K562 (cell line): ENCODE measurements around the gene LRPAP1. TPM values are rescaled to one million over a fixed set of nuclear protein-coding genes. Genes with fewer than 3 reads are reported as not detected.

Source experiments
- BRCA1 ChIP-seq, 2 experiments: fragments of 450-650 bp in 1 of 2; sonication (generic) in 1 of 2; formaldehyde crosslinking in 1 of 2; IDR thresholded peaks; 2 replicates each; pipeline versions ENCODE4 v1.5.0 to v1.6.1; 2017 to 2020; ENCODE audit warnings: mild to moderate bottlenecking in 1 of 2, missing genetic modification reagents in 1 of 2
- HDAC1 ChIP-seq, 2 experiments: fragments of 450-650 bp; IDR thresholded peaks; 2 replicates each; pipeline ENCODE4 v1.6.1; 2016 to 2017; ENCODE audit warnings: inconsistent platforms in 1 of 2, mild to moderate bottlenecking in 1 of 2, moderate library complexity in 1 of 2
- MCM5 ChIP-seq: fragments of 450-650 bp; IDR thresholded peaks from 2 replicates; pipeline ENCODE4 v1.6.1; 2016; ENCODE audit warnings: low read depth
- SIX5 ChIP-seq, 2 experiments: IDR thresholded peaks; 2 replicates each; pipeline ENCODE4 v1.6.1; 2011; ENCODE audit warnings: low read length in 2 of 2, borderline replicate concordance in 1 of 2, low read depth in 1 of 2, mild to moderate bottlenecking in 1 of 2, moderate library complexity in 1 of 2; ENCODE audit not compliant: insufficient read depth in 1 of 2
- SMAD1 ChIP-seq: fragments of 150-350 bp; IDR thresholded peaks from 2 replicates; pipeline ENCODE4 v1.6.1; 2014; ENCODE audit warnings: low read length, low read depth; ENCODE audit not compliant: partially characterized antibody
- SPI1 ChIP-seq: IDR thresholded peaks from 2 replicates; pipeline ENCODE4 v1.6.1; 2011; ENCODE audit warnings: low read depth, low read length, control low read depth, borderline replicate concordance
- YBX1 ChIP-seq: fragments of 450-650 bp; IDR thresholded peaks from 2 replicates; pipeline ENCODE4 v1.7.1; 2016; ENCODE audit warnings: mild to moderate bottlenecking
- ZNF224 ChIP-seq: sonication (generic); formaldehyde crosslinking; IDR thresholded peaks from 2 replicates; pipeline ENCODE4 v1.8.0; 2022; ENCODE audit warnings: mild to moderate bottlenecking, missing genetic modification reagents
- ZNF239 ChIP-seq: fragments of 250-450 bp; sonication (Bioruptor Pico); IDR thresholded peaks from 2 replicates; pipeline ENCODE4 v1.4.0; 2020; ENCODE audit warnings: mild to moderate bottlenecking
- ZNF785 ChIP-seq: fragments of 250-450 bp; sonication (Bioruptor Pico); IDR thresholded peaks from 2 replicates; pipeline ENCODE4 v1.4.0; 2020; ENCODE audit warnings: mild to moderate bottlenecking
- polyA plus RNA-seq, 8 experiments: library from polyadenylated mRNA; depleted of rRNA in 4 of 8; stranded (reverse) in 5 of 8; unstranded in 3 of 8; fragments of >200 nt; fragmentation: Nextera tagmentation in 2 of 8; fragmentation: Illumina TruSeq in 1 of 8; extraction: Ambion mirVana in 2 of 8; extraction: Trizol in 1 of 8; gene quantifications; 2 replicates each; pipeline versions ENCODE4 v1.2.1 to v1.2.3, GENCODE V29; 2011 to 2014; ENCODE audit warnings: inconsistent platforms in 1 of 8, missing spikeins in 1 of 8
- total RNA-seq, 7 experiments: library from RNA; depleted of rRNA in 6 of 7; stranded (reverse); fragments of >200 nt in 6 of 7; fragmentation: Illumina TruSeq in 2 of 7; extraction: Trizol in 2 of 7; gene quantifications; 2 replicates each; pipeline versions ENCODE4 v1.2.1 to v1.2.3, GENCODE V29; 2011 to 2021; ENCODE audit warnings: low replicate concordance in 1 of 7
- TF ChIP-seq, protein P1 (sequence below): fragments of 250-450 bp; sonication (Bioruptor Pico); IDR thresholded peaks from 2 replicates; pipeline ENCODE4 v1.4.0; 2020; ENCODE audit warnings: mild to moderate bottlenecking, moderate library complexity
- TF ChIP-seq, protein P2 (sequence below): sonication (generic); formaldehyde crosslinking; IDR thresholded peaks from 2 replicates; pipeline ENCODE4 v1.8.0; 2022; ENCODE audit warnings: mild to moderate bottlenecking, missing genetic modification reagents
- TF ChIP-seq, protein P3 (sequence below): fragments of 250-450 bp; sonication (Bioruptor Pico); IDR thresholded peaks from 2 replicates; pipeline ENCODE4 v1.8.0; 2021; ENCODE audit warnings: mild to moderate bottlenecking, moderate library complexity
- TF ChIP-seq, protein P4 (sequence below): fragments of 450-650 bp; IDR thresholded peaks from 2 replicates; pipeline ENCODE4 v1.6.1; 2016
- TF ChIP-seq, protein P5 (sequence below): sonication (generic); formaldehyde crosslinking; IDR thresholded peaks from 2 replicates; pipeline ENCODE4 v1.8.1; 2023; ENCODE audit warnings: mild to moderate bottlenecking, missing genetic modification reagents, moderate library complexity
- TF ChIP-seq, protein P6 (sequence below): fragments of 250-450 bp; sonication (Bioruptor Pico); IDR thresholded peaks from 2 replicates; pipeline ENCODE4 v1.9.0; 2021; ENCODE audit warnings: mild to moderate bottlenecking

The LRPAP1 gene
- total and polyA plus RNA-seq, 9 of the 15 experiments (the other 6 are each of a cell fraction or from before 2014, with no cell fraction given) = 1.1 to 75.5 (median 41.8) TPM

DNA sequence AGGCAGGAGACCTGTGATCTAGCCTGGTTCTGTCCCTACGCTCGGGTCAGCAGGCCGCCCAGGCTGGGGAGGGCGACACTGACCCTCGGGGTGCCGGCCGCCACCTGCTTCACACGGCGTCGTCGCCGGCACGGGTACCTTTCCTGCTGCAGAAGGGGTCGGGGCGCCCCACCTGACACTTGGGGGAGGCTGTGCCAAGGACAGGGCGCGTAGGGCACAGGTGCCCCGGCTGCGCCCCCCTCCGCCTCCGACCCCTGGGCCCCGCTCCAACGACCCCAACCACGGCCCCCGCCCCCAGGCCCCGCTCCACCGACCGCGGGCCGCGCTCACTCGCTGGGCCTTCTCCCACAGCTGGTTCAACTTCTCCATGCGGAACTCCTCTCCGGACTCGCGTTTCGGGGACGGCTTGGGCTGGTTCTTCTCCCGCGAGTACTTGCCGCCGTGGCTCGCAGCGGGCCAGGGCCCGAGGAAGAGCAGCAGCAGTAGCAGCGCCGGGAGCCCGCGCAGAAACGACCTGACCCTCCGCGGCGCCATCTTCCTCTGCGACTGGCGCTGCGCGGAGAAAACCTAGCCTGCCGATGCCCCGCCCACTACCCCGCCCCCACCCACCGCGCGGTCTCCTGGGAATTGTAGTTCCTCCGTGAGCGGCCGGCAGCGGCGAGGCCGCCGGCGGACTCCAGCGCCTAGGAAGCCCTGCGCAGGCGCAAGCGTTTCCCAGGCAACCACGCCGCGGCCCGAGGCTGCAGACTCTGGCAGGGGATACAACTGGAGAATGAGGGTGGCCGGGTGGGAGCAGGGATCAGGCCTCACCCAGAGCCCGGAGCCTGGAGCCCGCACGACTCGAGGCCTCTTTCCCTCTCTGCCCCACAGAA lies at the start of gene LRPAP1 (continued):
- TF ChIP-seq SIX5 (IDR thresholded peaks at IDR 0.05; ENCODE audit: borderline replicate concordance in 1 of 2, insufficient read depth in 1 of 2, low read depth in 1 of 2, low read length in 2 of 2) = peak; percentile 58 to 65; a peak in 3 of 4 replicates
- TF ChIP-seq SPI1 = no peak
- TF ChIP-seq, protein P1, sequence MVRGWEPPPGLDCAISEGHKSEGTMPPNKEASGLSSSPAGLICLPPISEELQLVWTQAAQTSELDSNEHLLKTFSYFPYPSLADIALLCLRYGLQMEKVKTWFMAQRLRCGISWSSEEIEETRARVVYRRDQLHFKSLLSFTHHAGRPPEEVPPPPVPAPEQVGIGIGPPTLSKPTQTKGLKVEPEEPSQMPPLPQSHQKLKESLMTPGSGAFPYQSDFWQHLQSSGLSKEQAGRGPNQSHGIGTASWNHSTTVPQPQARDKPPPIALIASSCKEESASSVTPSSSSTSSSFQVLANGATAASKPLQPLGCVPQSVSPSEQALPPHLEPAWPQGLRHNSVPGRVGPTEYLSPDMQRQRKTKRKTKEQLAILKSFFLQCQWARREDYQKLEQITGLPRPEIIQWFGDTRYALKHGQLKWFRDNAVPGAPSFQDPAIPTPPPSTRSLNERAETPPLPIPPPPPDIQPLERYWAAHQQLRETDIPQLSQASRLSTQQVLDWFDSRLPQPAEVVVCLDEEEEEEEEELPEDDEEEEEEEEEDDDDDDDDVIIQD (CRISPR knock-in tag) = no peak
- TF ChIP-seq, protein P2, sequence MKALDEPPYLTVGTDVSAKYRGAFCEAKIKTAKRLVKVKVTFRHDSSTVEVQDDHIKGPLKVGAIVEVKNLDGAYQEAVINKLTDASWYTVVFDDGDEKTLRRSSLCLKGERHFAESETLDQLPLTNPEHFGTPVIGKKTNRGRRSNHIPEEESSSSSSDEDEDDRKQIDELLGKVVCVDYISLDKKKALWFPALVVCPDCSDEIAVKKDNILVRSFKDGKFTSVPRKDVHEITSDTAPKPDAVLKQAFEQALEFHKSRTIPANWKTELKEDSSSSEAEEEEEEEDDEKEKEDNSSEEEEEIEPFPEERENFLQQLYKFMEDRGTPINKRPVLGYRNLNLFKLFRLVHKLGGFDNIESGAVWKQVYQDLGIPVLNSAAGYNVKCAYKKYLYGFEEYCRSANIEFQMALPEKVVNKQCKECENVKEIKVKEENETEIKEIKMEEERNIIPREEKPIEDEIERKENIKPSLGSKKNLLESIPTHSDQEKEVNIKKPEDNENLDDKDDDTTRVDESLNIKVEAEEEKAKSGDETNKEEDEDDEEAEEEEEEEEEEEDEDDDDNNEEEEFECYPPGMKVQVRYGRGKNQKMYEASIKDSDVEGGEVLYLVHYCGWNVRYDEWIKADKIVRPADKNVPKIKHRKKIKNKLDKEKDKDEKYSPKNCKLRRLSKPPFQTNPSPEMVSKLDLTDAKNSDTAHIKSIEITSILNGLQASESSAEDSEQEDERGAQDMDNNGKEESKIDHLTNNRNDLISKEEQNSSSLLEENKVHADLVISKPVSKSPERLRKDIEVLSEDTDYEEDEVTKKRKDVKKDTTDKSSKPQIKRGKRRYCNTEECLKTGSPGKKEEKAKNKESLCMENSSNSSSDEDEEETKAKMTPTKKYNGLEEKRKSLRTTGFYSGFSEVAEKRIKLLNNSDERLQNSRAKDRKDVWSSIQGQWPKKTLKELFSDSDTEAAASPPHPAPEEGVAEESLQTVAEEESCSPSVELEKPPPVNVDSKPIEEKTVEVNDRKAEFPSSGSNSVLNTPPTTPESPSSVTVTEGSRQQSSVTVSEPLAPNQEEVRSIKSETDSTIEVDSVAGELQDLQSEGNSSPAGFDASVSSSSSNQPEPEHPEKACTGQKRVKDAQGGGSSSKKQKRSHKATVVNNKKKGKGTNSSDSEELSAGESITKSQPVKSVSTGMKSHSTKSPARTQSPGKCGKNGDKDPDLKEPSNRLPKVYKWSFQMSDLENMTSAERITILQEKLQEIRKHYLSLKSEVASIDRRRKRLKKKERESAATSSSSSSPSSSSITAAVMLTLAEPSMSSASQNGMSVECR (CRISPR knock-in tag) = peak; percentile 56; the same call in 1 of the 2 replicates
- TF ChIP-seq, protein P3, sequence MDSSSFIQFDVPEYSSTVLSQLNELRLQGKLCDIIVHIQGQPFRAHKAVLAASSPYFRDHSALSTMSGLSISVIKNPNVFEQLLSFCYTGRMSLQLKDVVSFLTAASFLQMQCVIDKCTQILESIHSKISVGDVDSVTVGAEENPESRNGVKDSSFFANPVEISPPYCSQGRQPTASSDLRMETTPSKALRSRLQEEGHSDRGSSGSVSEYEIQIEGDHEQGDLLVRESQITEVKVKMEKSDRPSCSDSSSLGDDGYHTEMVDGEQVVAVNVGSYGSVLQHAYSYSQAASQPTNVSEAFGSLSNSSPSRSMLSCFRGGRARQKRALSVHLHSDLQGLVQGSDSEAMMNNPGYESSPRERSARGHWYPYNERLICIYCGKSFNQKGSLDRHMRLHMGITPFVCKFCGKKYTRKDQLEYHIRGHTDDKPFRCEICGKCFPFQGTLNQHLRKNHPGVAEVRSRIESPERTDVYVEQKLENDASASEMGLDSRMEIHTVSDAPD = no peak
- TF ChIP-seq, protein P4, sequence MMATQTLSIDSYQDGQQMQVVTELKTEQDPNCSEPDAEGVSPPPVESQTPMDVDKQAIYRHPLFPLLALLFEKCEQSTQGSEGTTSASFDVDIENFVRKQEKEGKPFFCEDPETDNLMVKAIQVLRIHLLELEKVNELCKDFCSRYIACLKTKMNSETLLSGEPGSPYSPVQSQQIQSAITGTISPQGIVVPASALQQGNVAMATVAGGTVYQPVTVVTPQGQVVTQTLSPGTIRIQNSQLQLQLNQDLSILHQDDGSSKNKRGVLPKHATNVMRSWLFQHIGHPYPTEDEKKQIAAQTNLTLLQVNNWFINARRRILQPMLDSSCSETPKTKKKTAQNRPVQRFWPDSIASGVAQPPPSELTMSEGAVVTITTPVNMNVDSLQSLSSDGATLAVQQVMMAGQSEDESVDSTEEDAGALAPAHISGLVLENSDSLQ = no peak
- no peak for TF ChIP-seq SMAD1
- TF ChIP-seq HDAC1 (IDR thresholded peaks at IDR 0.05) = peak in 1 of 2 experiments; percentile 67; a peak in 1 of 4 replicates
- TF ChIP-seq, protein P5, sequence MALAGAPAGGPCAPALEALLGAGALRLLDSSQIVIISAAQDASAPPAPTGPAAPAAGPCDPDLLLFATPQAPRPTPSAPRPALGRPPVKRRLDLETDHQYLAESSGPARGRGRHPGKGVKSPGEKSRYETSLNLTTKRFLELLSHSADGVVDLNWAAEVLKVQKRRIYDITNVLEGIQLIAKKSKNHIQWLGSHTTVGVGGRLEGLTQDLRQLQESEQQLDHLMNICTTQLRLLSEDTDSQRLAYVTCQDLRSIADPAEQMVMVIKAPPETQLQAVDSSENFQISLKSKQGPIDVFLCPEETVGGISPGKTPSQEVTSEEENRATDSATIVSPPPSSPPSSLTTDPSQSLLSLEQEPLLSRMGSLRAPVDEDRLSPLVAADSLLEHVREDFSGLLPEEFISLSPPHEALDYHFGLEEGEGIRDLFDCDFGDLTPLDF (CRISPR knock-in tag) = 0 out of 2 replicates have a peak, but pooled peaks have one; percentile 18
- no peak for TF ChIP-seq MCM5
- no peak for TF ChIP-seq ZNF785 (CRISPR knock-in tag)
- no peak for TF ChIP-seq ZNF224 (CRISPR knock-in tag)
- no peak for TF ChIP-seq ZNF239 (CRISPR knock-in tag)
- no peak for TF ChIP-seq YBX1
- TF ChIP-seq, protein P6, sequence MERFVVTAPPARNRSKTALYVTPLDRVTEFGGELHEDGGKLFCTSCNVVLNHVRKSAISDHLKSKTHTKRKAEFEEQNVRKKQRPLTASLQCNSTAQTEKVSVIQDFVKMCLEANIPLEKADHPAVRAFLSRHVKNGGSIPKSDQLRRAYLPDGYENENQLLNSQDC (CRISPR knock-in tag) = no peak
- TF ChIP-seq BRCA1 (IDR thresholded peaks at IDR 0.05) = no peak
- TF ChIP-seq BRCA1 (CRISPR knock-in tag; IDR thresholded peaks at IDR 0.05) = no peak
